ENCODE results near the gene MACROD2. TPM values are rescaled to one million over a fixed set of nuclear protein-coding genes. Genes with fewer than 3 reads are reported as not detected.

MACROD2 gene
- total and polyA plus RNA-seq, 2 donors (not counting 1 experiment from before 2014, with no cell fraction given), result 5.3 to 6.7 TPM

DNA sequence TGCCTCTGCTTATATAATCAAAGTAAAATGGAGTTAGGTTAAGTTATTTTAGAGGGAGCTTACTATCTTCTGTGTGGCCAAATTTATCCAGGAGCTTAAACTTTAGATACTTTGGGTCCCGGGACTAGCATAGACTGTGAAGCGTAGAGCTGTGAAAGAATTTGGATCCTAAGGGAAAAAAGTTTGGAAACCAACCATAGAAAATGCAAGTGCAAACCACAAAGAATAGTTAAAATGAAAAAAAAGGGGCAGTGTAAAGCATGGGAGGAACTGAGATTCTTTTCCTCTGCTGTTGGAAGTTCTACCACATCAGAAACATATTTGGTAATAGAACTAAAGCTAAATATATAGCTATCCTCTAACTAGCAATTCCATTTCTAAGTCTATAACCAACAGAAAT lies 574.3 kb downstream of the MACROD2 start:
- no peak overlapping the region for H3K9ac ChIP-seq (ENCODE audit: low read length)
- intact Hi-C loops (cut with micrococcal nuclease), result no loop called here
- ChIA-PET CTCF (no interaction called here), POLR2A (no interaction called here)
- no peaks in the 10 kb centered on the region for H3K4me1 Mint-ChIP-seq
- no peaks in the 10 kb centered on the region for H3K27me3 Mint-ChIP-seq
- no peaks in the 10 kb centered on the region for H3K79me2 ChIP-seq (ENCODE audit: control insufficient read depth, insufficient read depth, low read length)
- no peak overlapping the region for H3K27ac Mint-ChIP-seq
- H2AFZ ChIP-seq (ENCODE audit: insufficient read depth, low read depth, low read length, poor library complexity, severe bottlenecking), result no peak overlapping the region
- H4K20me1 ChIP-seq (ENCODE audit: control insufficient read depth, insufficient read depth, low read length, poor library complexity, severe bottlenecking), result no peaks in the 10 kb centered on the region
- no peaks in the 10 kb centered on the region for H3K27me3 ChIP-seq (replicated peaks in 1 of 4; ENCODE audit: control extremely low read depth in 1 of 4, control insufficient read depth in 3 of 4, insufficient read depth in 4 of 4, low read length in 3 of 4)
- no peaks in the 10 kb centered on the region for H3K36me3 ChIP-seq (replicated peaks in 1 of 2; ENCODE audit: control extremely low read depth in 1 of 2, control insufficient read depth in 1 of 2, extremely low read depth in 1 of 2, insufficient read depth in 2 of 2, low read length in 1 of 2)
- ATAC-seq (ENCODE audit: low read depth) (no peak), DNase-seq (no peak)
- no peak overlapping the region for H3K4me3 Mint-ChIP-seq
- WGBS (ENCODE audit: insufficient coverage), result no CpG with 5 or more reads among the region's 2 CpGs
- no peak overlapping the region for H3K4me2 ChIP-seq (replicated peaks; ENCODE audit: low read depth, low read length, poor library complexity, severe bottlenecking)
- no peak overlapping the region for H3K4me3 ChIP-seq (ENCODE audit: control extremely low read depth in 1 of 5, extremely low read depth in 1 of 5, insufficient read depth in 1 of 5, low read depth in 2 of 5, low read length in 4 of 5)
- H3K9me3 ChIP-seq (ENCODE audit: control extremely low read depth in 1 of 3, control insufficient read depth in 2 of 3, insufficient read depth in 1 of 3, low read length in 2 of 3), result peaks cover 0 to 3% (median 0%) of the 10 kb centered on the region in 3 donors
- H3K4me1 ChIP-seq (ENCODE audit: control insufficient read depth in 2 of 2, insufficient read depth in 2 of 2, low read length in 2 of 2), result no peaks in the 10 kb centered on the region
- peaks cover 5% of the 10 kb centered on the region for H3K9me3 Mint-ChIP-seq (ENCODE audit: insufficient read depth)
- no peak for TF ChIP-seq CTCF (IDR thresholded peaks at IDR 0.05)
- no peak for TF ChIP-seq EZH2 (IDR thresholded peaks at IDR 0.05; ENCODE audit: borderline replicate concordance, insufficient read depth, low read depth, low read length, poor library complexity, severe bottlenecking)
- H3K27ac ChIP-seq (ENCODE audit: low read length in 2 of 2), result no peak overlapping the region

- ATAC-seq (ENCODE audit: low read depth) (no peak), DNase-seq (no peak)
- no peaks in the 10 kb centered on the region for H3K79me2 ChIP-seq (ENCODE audit: control insufficient read depth, insufficient read depth, low read length)
- no peaks in the 10 kb centered on the region for H4K20me1 ChIP-seq (ENCODE audit: control insufficient read depth, insufficient read depth, low read length, poor library complexity, severe bottlenecking)
- Mint-ChIP-seq H3K27ac (no peak overlapping the region), H3K9me3 (ENCODE audit: insufficient read depth) (peaks cover under 1% of the 10 kb centered on the region), H3K4me1 (no peaks in the 10 kb centered on the region), H3K27me3 (no peaks in the 10 kb centered on the region), H3K4me3 (no peak overlapping the region)
- 90% methylated on average over 1 of the region's 2 CpGs for WGBS (ENCODE audit: insufficient coverage)
- no peak overlapping the region for H3K4me2 ChIP-seq (replicated peaks; ENCODE audit: low read depth, low read length, poor library complexity, severe bottlenecking)
- TF ChIP-seq EZH2 (IDR thresholded peaks at IDR 0.05; ENCODE audit: borderline replicate concordance, insufficient read depth, low read depth, low read length, poor library complexity, severe bottlenecking), result no peak
- TF ChIP-seq CTCF (IDR thresholded peaks at IDR 0.05), result no peak
- ChIA-PET POLR2A (no interaction called here), CTCF (no interaction called here)
- H3K27me3 ChIP-seq (replicated peaks in 1 of 4; ENCODE audit: control extremely low read depth in 1 of 4, control insufficient read depth in 3 of 4, insufficient read depth in 4 of 4, low read length in 3 of 4), result no peaks in the 10 kb centered on the region
- intact Hi-C loops (cut with micrococcal nuclease), result no loop called here
- no peaks in the 10 kb centered on the region for H3K36me3 ChIP-seq (replicated peaks in 1 of 2; ENCODE audit: control extremely low read depth in 1 of 2, control insufficient read depth in 1 of 2, extremely low read depth in 1 of 2, insufficient read depth in 2 of 2, low read length in 1 of 2)
- no peak overlapping the region for H3K9ac ChIP-seq (ENCODE audit: low read length)
- no peak overlapping the region for H3K4me3 ChIP-seq (ENCODE audit: control extremely low read depth in 1 of 5, extremely low read depth in 1 of 5, insufficient read depth in 1 of 5, low read depth in 2 of 5, low read length in 4 of 5)
- no peak overlapping the region for H2AFZ ChIP-seq (ENCODE audit: insufficient read depth, low read depth, low read length, poor library complexity, severe bottlenecking)
- peaks cover 0 to 3% (median 0%) of the 10 kb centered on the region in 3 donors for H3K9me3 ChIP-seq (ENCODE audit: control extremely low read depth in 1 of 3, control insufficient read depth in 2 of 3, insufficient read depth in 1 of 3, low read length in 2 of 3)
- H3K27ac ChIP-seq (ENCODE audit: low read length in 2 of 2), result no peak overlapping the region
- no peaks in the 10 kb centered on the region for H3K4me1 ChIP-seq (ENCODE audit: control insufficient read depth in 2 of 2, insufficient read depth in 2 of 2, low read length in 2 of 2)
Observed at GRCh38 chr20:14570811-14571210, 575.5 kb downstream of the MACROD2 start.
